ENCODE data around the gene NREP.

NREP gene

DNA sequence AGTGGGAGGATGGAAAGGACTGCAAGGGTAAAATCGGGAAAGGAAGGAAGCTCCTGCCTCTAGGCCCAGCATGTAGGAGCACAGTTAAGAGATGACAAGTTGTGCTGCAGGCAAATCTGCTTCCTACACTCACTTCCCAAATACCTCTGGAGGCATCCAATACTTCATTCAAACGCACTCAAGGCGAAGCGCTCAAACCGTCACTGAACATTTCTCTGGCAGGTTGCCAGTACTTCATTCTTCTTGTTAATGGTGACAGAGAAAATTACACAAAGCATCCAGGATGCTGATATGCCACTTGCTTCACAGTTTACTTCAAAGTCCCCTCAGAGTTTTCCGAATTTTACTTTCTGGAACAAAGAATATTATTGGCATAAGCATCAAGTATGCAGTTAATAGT, 59.8 kb downstream of the NREP start:
- no peak for DNase-seq (ENCODE audit: low spot score)

DNA sequence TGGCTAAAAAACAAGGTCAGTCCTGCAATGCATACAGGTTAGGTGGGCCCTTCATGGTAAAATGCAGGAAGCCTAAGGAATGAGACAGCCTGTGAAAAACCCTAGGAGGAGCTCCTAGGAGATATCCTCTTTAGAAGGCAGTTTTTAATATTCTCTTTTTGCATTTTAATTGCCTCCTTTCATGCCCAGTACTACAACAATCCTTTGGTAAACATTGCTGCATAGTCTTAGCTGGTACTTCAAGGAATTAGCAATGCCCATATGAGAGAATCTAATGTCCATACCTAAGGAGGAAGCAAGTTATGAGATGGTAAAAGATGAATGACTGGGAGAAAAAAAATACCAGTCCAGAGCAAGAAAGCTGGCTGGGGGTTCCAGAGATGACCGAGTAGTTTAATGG, 61.0 kb downstream of the NREP start:
- DNase-seq (ENCODE audit: low spot score), result no peak

DNA sequence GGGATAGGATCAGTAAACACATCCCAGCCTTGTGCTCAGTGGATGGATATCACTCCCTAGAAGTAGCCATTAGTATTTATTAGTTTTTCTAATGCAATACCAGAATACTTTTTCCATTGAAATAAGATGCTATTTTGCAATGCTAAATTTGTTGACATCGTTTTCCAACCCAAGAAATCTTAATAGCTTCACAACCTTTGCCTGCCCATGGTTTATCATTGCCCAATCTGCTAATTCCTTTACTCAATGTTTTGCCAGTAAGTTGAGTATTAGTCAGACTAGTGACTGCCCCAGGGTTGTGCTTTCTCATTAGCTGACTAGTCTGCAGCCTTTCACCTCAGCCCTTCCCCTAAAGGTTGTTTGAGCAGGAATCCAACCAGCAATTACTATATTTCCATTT, 62.9 kb downstream of the NREP start:
- no peak for DNase-seq (ENCODE audit: low spot score)

DNA sequence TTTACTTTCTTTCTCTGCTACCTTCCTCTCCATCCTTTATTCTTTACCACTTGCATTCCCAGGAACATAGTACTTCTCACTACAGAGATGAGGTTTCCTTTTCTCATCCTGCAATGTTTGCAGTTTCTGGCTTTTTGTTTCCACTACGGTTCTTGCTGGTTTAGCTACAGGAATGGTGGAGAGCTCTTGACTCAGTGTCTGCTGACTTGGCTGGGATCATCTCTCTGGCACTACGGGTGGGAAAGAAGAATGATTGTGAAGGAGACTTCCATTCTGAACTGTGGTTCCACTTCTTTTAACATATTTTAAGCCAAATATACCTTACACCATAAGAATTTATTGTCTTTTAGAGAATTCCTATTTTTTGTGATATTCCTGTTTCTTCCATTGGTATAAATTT, 65.1 kb downstream of the NREP start:
- DNase-seq (ENCODE audit: low spot score), result no peak

DNA sequence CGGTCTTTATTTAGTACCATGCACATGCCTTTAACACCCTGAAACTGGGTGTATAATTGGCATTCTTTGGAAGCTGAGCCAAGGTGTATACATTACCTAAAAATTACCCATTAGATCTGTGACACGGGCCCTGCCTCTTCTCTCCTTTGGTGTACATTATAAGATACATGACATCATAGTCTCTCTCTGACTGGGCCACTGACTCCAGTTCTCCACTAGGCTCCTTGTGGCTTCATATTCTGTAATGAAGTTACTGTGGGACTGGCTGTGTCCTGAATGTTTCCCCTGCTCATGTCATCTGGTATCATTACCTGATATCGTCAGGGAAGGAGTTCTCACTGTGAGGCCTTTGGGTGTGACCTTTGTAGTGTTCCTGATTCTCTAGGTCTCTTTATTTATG, 65.5 kb downstream of the NREP start:
- DNase-seq (ENCODE audit: low spot score), result no peak

DNA sequence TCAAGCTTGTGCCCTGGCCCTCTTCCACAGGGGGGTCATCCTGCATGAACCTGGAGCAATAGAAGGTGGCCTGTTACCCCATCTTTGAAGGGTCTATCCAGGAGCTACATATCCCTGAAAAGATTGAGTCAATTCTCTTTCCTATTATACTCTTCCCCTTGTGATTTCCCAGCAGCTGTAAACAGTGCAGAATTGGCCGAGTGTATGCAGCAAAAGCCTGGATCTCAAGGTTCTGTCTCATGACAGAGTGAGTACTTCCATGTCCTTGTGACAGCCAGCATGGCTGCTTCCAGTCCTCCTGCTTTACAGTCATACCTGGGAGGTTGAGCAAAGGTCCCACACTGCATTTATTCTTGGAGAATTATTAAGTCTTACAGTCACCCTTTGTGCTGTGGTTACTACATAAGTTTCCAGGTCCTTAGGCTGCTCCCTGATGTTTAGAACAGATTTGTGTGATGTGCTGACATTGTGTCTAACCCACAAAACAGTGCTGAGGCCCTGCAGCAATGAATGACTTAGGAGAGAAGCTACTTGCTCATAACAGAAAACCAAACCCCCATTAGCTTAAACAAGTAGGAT, 67.5 kb downstream of the NREP start:
- DNase-seq (ENCODE audit: low spot score), result no peak

DNA sequence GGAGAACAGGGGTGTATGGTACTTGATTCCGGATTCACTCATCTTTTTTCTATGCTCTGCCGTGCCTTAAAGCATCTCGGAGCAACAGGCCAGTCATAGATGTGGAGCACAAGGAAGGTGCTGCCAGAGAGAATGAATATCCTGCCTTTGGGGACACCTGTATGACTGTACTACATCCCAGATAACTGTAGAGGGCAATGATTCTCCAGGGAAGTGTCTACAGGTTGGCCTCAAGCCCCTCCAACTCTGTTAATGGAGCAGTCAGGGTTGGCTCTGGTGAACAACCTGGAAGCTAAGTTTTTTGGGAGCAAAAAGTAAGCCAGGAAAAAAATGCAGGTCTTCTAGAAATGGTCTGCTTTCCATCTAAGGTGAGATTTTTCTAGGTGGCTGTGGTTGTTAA, 71.0 kb downstream of the NREP start:
- DNase-seq (ENCODE audit: low spot score), result peak; percentile 53

DNA sequence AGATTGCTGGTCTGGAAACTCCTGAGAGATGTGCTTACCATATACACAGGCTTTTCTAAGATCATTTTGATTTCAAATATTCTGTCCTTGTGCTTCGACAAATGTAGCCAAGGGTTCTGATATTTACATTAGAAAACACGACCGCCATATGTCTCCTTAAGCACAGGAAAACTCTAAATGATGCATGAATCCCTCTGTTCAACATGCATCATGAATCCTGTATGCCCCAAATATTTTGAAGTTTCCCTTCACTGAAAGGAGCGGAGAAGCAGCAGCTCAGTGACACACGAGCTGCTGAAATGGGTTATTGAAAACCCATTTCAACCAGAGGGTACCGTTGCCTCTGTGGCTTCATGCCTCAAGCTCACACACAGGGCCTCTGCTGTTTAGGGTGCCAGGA, 74.4 kb downstream of the NREP start:
- DNase-seq (ENCODE audit: low spot score), result no peak

DNA sequence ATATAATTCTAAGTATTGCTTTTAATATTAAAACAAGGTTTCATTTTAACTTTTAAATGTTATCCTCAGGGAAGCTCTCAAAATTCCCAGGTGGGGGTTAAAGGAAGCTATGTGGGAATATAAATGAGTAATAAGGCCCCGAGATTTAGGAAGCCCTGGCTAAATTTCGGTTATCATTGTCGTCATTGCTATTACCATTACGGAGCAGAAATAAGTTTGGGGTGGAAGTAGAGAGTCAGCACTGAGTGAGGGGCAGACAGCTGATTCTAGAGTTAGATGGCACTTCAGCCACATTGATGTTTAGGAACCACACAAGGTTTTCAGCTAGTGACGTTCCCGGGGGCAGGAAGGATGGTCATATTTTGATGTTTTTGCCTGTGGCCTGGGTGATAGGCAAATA, 74.9 kb downstream of the NREP start:
- DNase-seq (ENCODE audit: low spot score), result no peak

DNA sequence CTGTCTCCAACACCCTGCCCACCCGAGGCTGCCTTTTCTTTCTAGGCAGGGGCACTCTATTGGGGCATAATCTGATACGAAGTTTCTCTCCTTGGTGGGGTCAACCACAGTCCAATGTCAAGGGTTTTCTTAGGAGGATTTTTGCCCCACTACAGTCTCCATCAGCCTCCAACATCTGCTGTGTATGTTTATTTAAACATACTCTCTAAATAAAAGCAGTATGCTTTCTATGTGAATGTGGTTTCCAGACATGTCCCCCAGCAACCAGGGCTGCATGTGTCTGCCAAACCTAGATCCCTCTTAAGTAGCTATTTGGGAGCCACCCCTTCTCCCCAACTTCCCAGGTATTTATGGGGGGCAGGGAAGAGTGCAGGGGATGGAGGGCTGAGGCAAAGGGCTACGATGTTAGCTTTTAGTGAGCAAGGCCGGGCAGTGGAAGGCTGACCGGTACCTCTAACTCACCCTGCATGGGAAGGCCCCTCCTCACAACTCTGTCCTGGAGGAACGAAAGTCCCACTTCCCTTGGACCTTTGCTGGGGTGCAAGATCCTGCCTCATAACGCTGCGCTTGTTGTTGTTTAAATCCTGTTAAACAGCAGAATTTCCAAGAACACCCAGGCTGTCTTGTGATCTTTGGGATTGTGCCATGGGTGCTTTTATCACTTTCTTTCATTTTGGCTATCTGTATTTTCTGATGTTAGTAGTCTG, 75.4 kb downstream of the NREP start:
- DNase-seq (ENCODE audit: low spot score), result no peak

DNA sequence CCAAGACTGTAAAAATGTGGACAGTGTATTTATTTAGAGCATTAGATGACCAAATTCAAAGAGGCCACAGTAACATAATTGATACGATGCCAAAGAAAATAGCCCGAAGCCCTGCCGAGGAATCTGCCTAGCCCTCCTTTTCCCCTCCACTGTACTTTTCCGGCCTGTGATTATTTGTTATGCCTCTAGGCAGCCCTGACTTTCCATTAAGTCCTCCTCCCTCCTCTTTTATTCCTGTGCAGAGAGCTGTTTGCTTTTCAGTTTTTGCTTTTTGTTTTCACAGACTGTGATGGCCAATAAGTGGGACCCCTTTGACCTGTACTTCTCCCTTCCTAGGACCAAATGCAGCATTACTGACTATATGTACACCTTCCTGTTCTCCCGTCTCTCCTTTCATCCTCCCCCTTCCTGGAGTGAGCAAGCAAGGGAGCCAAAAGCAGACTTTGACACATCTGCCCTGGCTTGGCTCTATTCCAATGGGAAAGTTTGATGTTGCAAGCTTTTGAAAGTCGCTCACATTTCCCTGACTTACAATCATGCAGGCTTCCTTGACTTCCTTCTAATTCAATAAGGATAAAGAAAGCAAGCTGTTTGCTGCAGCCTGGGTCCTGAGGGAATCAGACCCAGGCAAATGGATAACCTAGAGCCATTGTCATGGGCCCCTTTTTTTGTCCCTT, 76.1 kb downstream of the NREP start:
- peak; percentile 51 for DNase-seq (ENCODE audit: low spot score)

DNA sequence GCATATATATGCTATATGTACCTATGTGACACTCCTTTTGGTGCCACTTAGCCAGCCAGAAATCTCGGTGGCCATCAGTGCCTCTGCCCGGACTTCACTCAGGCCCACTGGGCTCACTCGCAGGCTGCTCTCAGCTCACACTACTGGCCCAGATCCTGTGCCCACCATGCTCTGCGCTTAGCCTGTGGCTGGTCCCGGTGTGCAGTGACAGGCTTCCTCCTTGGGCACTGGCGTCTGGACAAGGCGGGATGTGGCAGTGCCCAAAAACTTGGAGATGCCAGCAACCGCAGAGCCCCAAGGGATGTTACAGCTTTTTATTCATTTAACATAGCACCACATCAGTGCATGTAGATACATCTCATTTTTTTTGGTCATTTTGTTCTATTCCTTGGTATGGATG, 77.4 kb downstream of the NREP start:
- no peak for DNase-seq (ENCODE audit: low spot score)

Measured in SW480 (cell line).